Stimulated activated CD4-positive, alpha-beta T cell treated with anti-CD3 and anti-CD28 coated beads, TNF-alpha, amount 100 ng/mL, for 48 hours (primary cell): ENCODE measurements around the gene TMED7.

Experiments
- DNase-seq, 3 donors: peaks; one replicate each; pipeline ENCODE4 v3.0.0-alpha.2; 2020; ENCODE audit warnings: low read depth in 3 of 3

TMED7 gene

DNA sequence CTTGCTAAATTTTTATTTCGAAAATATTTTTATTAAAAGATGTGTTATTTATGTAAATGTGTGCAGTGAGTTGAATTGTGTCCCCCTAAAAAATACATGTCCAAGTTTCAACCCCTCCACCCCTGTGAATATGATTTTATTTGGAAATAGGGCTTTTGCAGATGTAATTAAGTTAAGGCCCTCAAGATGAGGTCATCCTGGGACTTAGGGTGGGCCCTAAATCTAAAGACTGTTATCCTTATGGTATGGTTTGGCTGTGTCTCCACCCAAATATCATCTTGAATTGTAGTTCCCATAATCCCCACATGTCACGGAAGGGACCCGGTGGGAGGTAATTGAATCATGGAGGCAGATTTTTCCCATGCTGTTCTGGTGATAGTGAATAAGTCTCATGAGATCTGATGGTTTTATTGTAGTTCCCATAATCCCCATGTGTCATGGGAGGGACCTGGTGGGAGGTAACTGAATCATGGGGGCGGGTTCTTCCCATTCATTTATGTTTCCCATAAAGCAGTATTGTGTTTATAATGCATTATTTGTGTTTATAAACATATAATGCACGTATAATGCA, 1.5 kb upstream of the TMED7 start:
- no peak for DNase-seq

DNA sequence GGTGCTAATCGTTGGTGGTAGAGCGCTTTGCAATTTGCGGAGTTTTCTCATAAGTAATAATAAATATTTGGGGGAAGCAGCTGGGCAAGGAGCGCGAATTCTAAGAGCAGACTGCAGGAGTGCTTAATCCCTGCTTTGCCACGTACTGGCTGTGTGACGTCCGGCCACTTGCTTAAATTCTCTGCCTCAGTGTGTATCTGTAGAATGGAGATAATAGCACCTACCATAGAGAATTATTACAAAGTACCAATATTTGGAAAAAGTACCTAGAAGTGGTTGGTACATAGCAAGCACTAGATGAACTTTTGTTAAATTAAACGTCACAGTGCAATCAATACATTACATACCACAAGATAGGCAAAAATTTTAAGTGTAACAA, 598 bp upstream of the TMED7 start:
- no peak for DNase-seq

GRCh38 chr5:115624994-115625393, 842 bp downstream of the TMED7 start:
- DNase-seq = no peak

DNA sequence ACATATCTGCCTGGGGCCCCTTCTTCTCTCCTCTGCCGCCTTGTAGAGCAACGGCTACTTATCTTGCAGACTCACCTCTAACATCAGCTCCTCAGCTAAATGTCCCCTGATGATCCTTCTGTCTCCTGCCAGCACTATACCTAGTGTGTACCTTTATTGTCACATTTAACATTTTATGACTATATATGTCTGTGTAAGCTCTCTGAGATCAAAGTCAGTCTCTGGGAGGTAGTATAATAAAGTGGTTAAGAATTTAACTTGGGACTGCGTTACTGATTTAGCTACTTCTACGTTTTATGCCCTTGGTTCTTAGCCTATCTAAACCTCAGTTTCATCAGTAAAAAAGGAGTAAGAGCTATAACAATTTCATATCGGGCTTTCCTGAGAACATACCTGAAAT, 2.2 kb downstream of the TMED7 start:
- no peak for DNase-seq

GRCh38 chr5:115621365-115621900, 4.4 kb downstream of the TMED7 start:
- no peak for DNase-seq

DNA sequence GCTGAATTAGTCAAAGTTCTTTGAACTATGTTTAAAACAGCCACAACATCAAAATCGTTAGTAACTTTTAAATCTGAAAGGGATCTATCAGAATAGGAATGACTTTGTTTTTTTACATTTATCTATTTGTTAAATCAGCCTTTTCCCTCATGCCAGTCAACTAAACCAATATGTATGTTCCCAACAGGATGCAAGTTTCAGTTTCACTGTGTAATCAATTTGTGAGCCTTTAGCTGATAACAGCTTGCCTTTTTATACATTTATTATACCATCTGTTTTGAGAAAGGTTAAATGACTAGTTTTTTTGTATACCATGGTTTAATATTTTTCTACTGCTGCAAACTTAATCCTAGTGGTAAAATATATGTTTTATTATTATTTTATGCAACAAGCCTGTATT, 8.9 kb downstream of the TMED7 start:
- no peak for DNase-seq

DNA sequence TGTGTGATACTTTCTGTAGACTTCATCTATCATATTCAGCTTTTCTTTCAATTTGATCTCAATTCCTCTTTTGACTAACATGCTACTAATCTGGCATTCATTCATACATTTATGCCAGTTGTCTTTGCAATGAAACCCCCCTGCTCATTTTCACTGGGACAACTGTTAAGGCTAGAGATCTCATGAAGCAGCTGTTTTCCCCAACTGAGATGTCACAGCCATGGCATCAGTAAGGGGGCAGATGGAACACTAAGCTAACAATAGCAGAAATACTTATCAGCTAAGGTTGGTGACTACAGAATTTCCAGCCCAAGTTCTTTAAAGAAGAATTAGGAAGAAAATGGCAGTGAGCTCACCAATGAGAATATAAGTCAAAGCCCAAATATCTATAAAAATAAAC, 9.4 kb downstream of the TMED7 start:
- DNase-seq = no peak

DNA sequence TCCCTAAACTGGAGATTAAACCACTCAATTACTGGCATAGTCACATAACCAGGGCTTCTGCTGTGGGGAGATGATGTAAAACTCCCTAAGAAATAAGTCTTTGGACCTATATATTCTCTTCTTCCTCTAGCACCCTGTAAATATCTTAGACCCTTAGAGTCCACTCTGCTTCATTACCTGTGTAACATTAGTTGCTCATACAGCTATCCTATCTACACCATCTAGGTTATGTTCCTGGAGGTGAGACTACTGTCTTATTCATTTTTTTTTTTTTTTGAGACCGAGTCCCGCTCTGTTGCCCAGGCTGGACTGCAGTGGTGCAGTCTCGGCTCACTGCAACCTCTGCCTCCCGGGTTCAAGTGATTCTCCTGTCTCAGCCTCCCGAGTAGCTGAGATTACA, 14.0 kb downstream of the TMED7 start:
- no peak for DNase-seq

GRCh38 chr5:115607935-115608334, 17.9 kb downstream of the TMED7 start:
- no peak for DNase-seq

GRCh38 chr5:115605436-115605835, 20.4 kb downstream of the TMED7 start:
- DNase-seq = no peak

GRCh38 chr5:115602591-115603125, 23.2 kb downstream of the TMED7 start:
- DNase-seq = no peak

DNA sequence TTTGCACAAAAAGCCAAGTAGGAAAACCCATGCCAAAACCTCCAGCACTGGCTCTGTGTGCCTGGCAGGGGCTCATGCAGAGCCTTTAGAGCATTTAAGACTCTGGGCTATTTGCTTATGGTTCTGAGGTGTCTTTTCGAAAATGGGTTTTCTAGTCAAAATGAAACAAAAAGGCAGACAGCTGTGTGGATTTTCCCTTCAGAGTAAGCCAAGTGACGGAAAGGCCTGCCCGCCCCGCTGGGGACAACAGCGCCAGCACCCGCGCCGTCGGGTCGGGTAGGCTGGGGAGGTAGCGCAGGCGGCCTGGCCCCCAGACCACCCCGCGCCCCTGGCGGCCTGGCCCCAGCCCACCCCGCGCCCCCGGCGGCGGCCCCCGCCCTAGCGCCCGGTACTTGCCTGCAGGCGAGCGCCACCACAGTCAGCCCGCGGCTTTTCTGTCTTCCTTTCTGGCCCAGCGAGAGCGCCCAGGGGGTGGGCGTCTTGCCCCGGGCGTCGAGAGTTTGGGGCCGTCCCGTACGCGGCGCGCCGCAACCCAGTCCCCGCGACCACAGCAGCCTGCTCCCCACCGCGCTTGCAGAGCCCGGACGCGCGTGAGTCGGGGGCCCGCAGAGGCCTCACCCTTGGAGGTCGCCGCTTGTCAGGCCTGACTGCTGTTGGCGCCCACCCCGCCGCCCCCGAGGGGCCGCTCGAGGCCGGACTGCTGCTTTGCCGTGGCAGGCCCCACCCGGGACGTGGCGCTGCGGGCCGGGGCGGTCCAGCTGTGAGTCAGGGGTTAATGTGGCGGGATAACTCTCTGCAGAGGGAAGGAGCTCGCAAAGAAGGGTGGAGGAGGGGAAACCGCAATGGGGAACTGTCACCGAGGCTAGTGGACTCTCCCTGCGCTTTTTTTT, 23.9 kb downstream of the TMED7 start, which contains the start of gene TICAM2:
TSS of gene TICAM2 (minus strand) at position 779 of the 890 bp plus-strand sequence. CDS start 21,223 bp downstream, outside the sequence.
- peak; percentile 32 to 50 (median 35) for DNase-seq

DNA sequence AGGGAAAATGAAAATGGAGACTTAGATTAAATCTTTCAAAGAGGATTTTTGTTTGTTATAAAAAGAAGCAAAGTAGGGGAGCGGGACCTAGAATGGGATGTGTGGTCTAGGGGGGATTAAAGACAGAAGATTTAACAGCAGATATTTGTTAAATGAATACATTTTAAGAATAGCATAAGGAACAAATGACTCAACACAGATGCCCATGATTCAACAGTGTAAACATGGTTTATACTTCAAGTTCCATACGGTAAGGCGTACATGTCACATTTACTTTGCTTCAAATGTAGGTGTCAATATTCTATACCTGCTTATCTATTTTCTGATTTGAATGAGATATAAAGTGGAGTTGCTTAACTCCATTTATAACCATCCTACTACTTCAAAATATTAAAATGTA, 25.1 kb downstream of the TMED7 start:
- DNase-seq = no peak

GRCh38 chr5:115599924-115600323, 25.9 kb downstream of the TMED7 start:
- no peak for DNase-seq

DNA sequence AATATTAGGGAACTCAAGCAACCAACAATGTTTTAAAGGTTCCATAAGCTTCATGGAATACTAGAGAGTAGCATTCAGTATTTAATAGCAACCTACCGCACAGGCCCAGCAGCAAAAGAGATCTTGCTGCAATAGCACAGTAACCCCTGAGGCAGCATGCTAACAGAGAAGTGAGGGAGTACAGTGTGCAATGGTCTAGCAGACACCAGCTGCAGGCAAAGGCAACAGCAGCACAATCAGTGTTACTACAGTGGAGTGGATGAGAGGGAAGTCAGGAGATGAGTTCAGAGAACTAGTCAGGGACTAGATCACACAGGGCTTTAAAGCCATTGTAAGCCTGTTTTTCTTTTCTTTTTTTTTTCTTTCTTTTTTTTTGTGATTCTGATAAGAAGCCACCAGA, 26.3 kb downstream of the TMED7 start:
- DNase-seq = no peak

DNA sequence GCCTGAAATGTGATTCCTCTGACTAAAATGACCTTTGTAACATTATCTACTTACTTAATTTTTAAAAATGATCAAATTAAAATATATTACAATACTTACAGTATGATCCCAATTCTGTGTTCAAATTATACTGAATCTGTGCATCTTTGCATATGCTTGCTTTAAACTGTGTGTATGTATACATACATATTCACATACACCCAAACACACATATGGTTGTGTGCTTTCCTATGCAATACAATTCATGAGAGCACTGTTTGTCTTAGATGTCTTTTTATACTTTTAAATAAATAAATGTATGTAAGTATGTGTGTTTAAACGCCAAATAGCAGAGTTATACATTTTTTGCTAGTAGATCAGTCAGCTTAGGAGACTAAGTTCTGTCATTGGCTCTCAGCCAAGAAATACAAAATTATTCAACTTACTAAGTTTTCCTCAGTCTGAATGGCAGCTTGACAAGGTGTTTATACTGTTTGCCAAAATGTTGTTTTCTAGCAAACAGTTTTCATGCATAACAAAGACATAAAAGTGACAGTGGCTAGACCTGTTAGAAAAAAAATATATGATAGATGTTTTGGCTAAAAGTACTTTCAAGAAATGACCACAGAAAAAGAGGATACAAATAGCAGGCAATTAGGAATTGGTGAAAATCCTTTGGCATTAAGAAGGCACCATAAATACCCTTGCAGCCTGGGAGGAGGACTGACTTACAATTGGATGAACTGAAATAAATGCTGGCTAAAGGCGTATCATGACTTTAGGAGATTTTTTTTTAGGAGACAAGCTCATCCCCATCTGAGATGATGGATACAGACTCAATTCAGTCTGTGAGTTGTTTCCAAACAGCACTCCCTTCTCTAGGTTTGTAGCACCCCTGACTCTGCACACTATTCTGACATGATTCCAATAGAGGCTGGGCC, 31.4 kb downstream of the TMED7 start:
- DNase-seq = no peak

GRCh38 chr5:115589043-115589442, 36.8 kb downstream of the TMED7 start:
- DNase-seq = no peak

DNA sequence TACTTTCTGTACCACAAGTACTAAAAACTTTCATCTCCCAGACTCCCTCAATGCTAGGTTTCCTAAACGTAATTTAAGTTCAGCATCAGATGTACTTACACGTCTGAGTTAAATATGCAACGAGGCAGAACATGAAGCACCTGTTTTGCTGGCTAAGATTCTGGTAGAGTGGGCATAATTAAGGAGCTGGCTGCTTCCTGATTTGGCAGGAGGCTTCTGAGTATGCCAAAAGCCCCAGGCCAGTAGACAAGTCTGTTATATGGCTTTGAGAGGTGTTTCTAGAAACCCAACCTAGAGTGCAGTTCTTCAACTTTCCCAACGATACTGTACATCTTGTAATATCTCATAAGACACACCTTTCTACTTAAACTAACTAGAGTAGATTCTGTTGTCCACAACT, 37.2 kb downstream of the TMED7 start:
- DNase-seq = no peak

DNA sequence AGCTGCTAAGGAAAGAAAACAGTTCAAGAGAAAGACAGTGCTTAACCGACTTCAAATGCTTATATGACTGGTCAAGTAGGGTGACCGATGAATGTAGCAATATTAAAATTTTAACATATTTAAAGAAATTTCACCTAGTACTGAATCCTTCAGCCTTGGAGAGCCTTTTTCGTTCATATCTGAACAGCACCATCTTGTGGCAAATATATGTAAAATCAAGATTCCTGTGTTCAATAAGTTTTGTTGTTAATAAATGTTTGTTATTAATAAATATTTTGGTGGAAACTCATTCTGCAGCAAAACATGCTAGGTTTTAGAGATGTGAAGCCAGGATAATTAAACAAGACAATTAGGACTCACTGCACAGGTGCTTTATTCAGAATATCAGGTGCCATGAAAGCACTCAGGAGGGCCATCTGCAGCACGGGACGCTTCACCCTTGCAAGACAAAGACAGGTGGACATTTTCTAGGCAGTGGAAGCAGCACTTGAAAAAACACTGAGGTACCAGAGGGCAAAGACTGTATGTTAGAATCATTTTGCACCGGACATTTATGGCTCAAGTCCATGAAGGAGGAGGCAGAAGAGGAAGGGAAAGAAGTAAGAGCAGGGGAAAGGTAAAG, 39.2 kb downstream of the TMED7 start:
- no peak for DNase-seq

GRCh38 chr5:115585265-115585664, 40.6 kb downstream of the TMED7 start:
- DNase-seq = no peak

DNA sequence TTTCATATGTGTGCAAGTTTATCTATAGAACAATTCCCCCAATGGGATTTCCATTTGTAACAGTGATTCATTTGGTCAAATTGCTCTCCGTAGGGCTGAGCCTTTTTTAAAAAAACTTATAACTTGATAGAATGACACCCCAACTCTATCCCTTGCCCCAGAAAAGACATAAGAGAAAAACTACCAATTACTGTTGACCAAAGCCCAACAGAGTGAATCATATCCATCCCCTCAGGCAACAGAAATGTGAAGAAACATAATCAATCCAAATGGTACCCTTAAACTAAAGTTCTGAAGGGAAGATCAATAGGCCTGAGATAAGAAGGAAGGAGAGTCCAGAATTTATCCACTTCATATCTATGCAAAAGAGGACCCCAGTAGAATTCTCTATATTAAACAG, 41.3 kb downstream of the TMED7 start:
- no peak for DNase-seq
